OCI-LY1 (cell line): ENCODE data around the gene ANGEL2.

Experiments used
- EZH2 ChIP-seq: fragments of 200-600 bp; sonication (generic), shearing (Covaris generic); IDR thresholded peaks from 2 replicates; pipeline ENCODE4 v1.8.0; 2017; ENCODE audit warnings: borderline replicate concordance, mixed run types, mild to moderate bottlenecking, antibody characterized with exemption, low read length, moderate library complexity, mixed read lengths
- TF ChIP-seq, protein P1 (sequence below): fragments of 200-600 bp; sonication (generic), shearing (Covaris generic); IDR thresholded peaks from 2 replicates; pipeline ENCODE4 v1.5.1; 2017; ENCODE audit warnings: mild to moderate bottlenecking, antibody characterized with exemption, low read length, moderate library complexity, mixed read lengths

DNA sequence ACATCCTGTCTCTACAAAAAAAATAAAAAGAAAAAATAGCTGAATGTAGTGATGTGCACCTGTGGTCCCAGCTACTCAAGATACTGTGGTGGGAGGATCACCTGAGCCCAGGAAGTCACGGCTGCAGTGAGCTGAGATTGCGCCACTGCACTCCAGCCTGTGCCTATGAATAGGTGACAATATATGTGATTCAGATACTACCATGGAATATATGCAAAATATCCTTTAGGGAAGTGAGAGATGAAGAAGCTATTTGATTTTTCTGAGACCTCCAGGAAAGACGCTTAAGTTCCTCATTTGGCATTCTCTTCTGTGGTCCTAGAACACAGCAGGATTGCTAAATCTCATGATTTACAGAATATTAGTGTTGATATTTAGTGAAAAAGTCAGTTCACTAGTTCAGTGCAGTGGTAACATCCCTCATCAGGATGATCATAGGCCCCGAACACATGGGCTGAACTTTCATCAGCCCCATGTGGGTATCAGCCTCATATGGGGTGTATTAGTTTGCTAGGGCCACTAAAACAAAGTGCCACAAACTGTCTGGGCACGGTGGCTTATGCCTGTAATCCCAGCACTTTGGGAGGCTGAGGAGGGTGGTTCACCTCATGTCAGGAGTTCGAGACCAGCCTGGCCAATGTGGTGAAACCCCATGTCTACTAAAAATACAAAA, 71.3 kb downstream of the ANGEL2 start:
- TF ChIP-seq, protein P1, sequence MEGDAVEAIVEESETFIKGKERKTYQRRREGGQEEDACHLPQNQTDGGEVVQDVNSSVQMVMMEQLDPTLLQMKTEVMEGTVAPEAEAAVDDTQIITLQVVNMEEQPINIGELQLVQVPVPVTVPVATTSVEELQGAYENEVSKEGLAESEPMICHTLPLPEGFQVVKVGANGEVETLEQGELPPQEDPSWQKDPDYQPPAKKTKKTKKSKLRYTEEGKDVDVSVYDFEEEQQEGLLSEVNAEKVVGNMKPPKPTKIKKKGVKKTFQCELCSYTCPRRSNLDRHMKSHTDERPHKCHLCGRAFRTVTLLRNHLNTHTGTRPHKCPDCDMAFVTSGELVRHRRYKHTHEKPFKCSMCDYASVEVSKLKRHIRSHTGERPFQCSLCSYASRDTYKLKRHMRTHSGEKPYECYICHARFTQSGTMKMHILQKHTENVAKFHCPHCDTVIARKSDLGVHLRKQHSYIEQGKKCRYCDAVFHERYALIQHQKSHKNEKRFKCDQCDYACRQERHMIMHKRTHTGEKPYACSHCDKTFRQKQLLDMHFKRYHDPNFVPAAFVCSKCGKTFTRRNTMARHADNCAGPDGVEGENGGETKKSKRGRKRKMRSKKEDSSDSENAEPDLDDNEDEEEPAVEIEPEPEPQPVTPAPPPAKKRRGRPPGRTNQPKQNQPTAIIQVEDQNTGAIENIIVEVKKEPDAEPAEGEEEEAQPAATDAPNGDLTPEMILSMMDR: no peak
- no peak for TF ChIP-seq EZH2
